ENCODE measurements around the gene TRIM31.

GRCh38 chr6:30160008-30160784, 47.3 kb upstream of the TRIM31 start:
- TF ChIP-seq CTCF (IDR thresholded peaks at IDR 0.05) (no peak), EP300 (IDR thresholded peaks at IDR 0.05) (no peak)

Data from sigmoid colon (tissue), 4 donors.